Aorta (tissue), 5 donors: ENCODE data around the gene WBP1L. TPM values are rescaled to one million over a fixed set of nuclear protein-coding genes. Genes with fewer than 3 reads are reported as not detected.

Source experiments
- ATAC-seq: fragments of 200-7000 bp; cut with Tn5 transposase; one replicate; pipeline ENCODE4 v1.9.1; 2022; ENCODE audit warnings: moderate library complexity; ENCODE audit not compliant: low FRiP score
- DNase-seq, 2 donors: peaks; one replicate each; pipeline ENCODE4 v3.0.0-alpha.2; 2020
- H3K27ac ChIP-seq, 2 donors: one replicate each; pipeline ENCODE4 v1.5.1; 2013; ENCODE audit warnings: low read length in 2 of 2, mild to moderate bottlenecking in 2 of 2, moderate library complexity in 2 of 2, control low read depth in 1 of 2, inconsistent platforms in 1 of 2, low read depth in 1 of 2
- H3K27me3 ChIP-seq, 2 donors: one replicate each; pipeline ENCODE4 v1.6.1; 2013; ENCODE audit warnings: control low read depth in 1 of 2, low read length in 1 of 2, mild to moderate bottlenecking in 1 of 2, moderate library complexity in 1 of 2; ENCODE audit not compliant: insufficient read depth in 2 of 2, control insufficient read depth in 1 of 2
- H3K36me3 ChIP-seq, 2 donors: one replicate each; pipeline ENCODE4 v1.6.1; 2013; ENCODE audit warnings: control low read depth in 1 of 2, low read length in 1 of 2, mild to moderate bottlenecking in 1 of 2; ENCODE audit not compliant: insufficient read depth in 2 of 2, control insufficient read depth in 1 of 2
- H3K4me1 ChIP-seq, 2 donors: one replicate each; pipeline ENCODE4 v1.6.1; 2013; ENCODE audit warnings: low read length in 2 of 2, control low read depth in 1 of 2, mild to moderate bottlenecking in 1 of 2, moderate library complexity in 1 of 2; ENCODE audit not compliant: insufficient read depth in 2 of 2, control insufficient read depth in 1 of 2
- H3K4me3 ChIP-seq, 2 donors: one replicate each; pipeline ENCODE4 v1.5.1; 2013; ENCODE audit warnings: low read length in 2 of 2, control low read depth in 1 of 2, mild to moderate bottlenecking in 1 of 2
- H3K9me3 ChIP-seq: one replicate; pipeline ENCODE4 v1.6.1; 2013; ENCODE audit warnings: mild to moderate bottlenecking, low read length; ENCODE audit not compliant: control insufficient read depth
- WGBS, 2 donors: extraction: QIAGEN DNeasy Blood & Tissue Kit; methylation state at CpG; one replicate each; pipeline ENCODE4 v1.1.7; 2013; 5-methylcytosine and 5-hydroxymethylcytosine counted together
- intact Hi-C, 2 donors: fragments of 100-400 bp; cut with DNase I; formaldehyde crosslinking; loops; one replicate each; pipeline versions ENCODE4 v1.14.2 to v1.15.0; 2022
- polyA plus RNA-seq, 2 donors: library from polyadenylated mRNA; stranded (reverse); fragments of 200-250 nt; gene quantifications; one replicate each; pipeline ENCODE4 v1.2.3, GENCODE V29; 2013
- total RNA-seq, 2 donors: library from RNA; stranded (reverse); fragmentation: NEBNext Ultra II Directional; extraction: Animal tissue kit (Norgen Biotek cat#: 25700); gene quantifications; one replicate each; pipeline ENCODE4 v1.2.1, GENCODE V29; 2021
- donor health status: healthy with polysubstance abuse.
- donor health status: Bipolar disorder and iron deficiency.
- donor health status: DM: no; HTN: no; CAD: no.
- donor health status: DM: no; HTN: no; CAD: no.
- donor health status: DM: yes; HTN: yes; CAD: no.

WBP1L gene
- total and polyA plus RNA-seq, 4 donors = 22.4 to 84.7 (median 61.4) TPM

- intact Hi-C loops = no loop called here
Observed at GRCh38 chr10:102718220-102718619, 25.5 kb upstream of the WBP1L start.

DNA sequence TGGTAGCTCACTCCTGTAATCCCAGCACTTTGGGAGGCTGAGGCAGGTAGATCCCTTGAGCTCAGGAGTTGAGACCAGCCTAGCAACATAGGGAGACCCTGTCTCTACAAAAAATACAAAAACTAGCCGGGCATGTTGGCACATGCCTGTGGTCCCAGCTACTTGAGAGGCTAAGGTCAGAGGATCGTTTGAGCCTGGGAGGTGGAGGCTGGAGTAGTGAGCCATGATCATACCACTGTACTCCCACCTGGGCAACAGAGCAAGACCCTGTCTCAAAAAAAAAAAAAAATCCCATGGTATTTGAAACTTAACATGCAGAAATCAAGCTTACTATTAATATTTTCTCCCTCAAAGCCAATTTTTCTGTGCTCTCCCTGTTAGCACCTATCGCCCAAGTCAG is 23.4 kb upstream of the WBP1L start:
- Histone ChIP-seq H3K9me3 (no peaks in the 10 kb centered on the region), H3K4me3 (no peak overlapping the region), H3K27ac (no peak overlapping the region), H3K27me3 (no peaks in the 10 kb centered on the region), H3K36me3 (no peaks in the 10 kb centered on the region), H3K4me1 (no peaks in the 10 kb centered on the region)
- WGBS, 2 donors = 85 to 91% methylated on average over 3 of the region's 3 CpGs
- intact Hi-C loops = loop anchor here in 1 of 2 donors (10.0 kb wide), 1 partner anchor 524 kb away; the partner anchor contains the start of gene RPEL1
- ATAC-seq (no peak), DNase-seq (no peak)

More at GRCh38 chr10:102718220-102718619, 25.5 kb upstream of the WBP1L start:
- H3K4me1 ChIP-seq = no peaks in the 10 kb centered on the region
- ATAC-seq = no peak
- no peaks in the 10 kb centered on the region for H3K9me3 ChIP-seq
- H3K4me3 ChIP-seq = no peak overlapping the region
- H3K27ac ChIP-seq = no peak overlapping the region
- no peaks in the 10 kb centered on the region for H3K27me3 ChIP-seq
- no peak for DNase-seq
- H3K36me3 ChIP-seq = no peaks in the 10 kb centered on the region
- WGBS, 2 donors = 60 to 76% methylated on average over 3 of the region's 3 CpGs

GRCh38 chr10:102720775-102721301 is 22.9 kb upstream of the WBP1L start:
- H3K36me3 ChIP-seq = no peaks in the 10 kb centered on the region
- ATAC-seq = no peak
- 30 to 36% methylated on average over 6 of the region's 6 CpGs for WGBS, 2 donors
- H3K4me1 ChIP-seq = no peaks in the 10 kb centered on the region
- peak in 1 of 2 donors; percentile 75 for DNase-seq
- H3K9me3 ChIP-seq = no peaks in the 10 kb centered on the region
- H3K4me3 ChIP-seq = no peak overlapping the region
- H3K27ac ChIP-seq = no peak overlapping the region
- intact Hi-C loops = loop anchor here in 1 of 2 donors (10.0 kb wide), 1 partner anchor 524 kb away; the partner anchor contains the start of gene RPEL1
- H3K27me3 ChIP-seq = no peaks in the 10 kb centered on the region

- Histone ChIP-seq H3K36me3 (no peaks in the 10 kb centered on the region), H3K27ac (no peak overlapping the region), H3K4me1 (no peaks in the 10 kb centered on the region), H3K27me3 (no peaks in the 10 kb centered on the region), H3K4me3 (no peak overlapping the region), H3K9me3 (no peaks in the 10 kb centered on the region)
- no peak for ATAC-seq
- 80 to 85% methylated on average over 4 of the region's 4 CpGs for WGBS, 2 donors
- intact Hi-C loops = loop anchor here in 1 of 2 donors (10.0 kb wide), 1 partner anchor 523 kb away; the partner anchor contains the start of gene RPEL1
- no peak for DNase-seq
Observed at GRCh38 chr10:102721954-102722353, 21.8 kb upstream of the WBP1L start.

- Histone ChIP-seq H3K36me3 (no peaks in the 10 kb centered on the region), H3K4me1 (no peaks in the 10 kb centered on the region), H3K27ac (no peak overlapping the region), H3K27me3 (no peaks in the 10 kb centered on the region), H3K4me3 (no peak overlapping the region), H3K9me3 (no peaks in the 10 kb centered on the region)
- WGBS, 2 donors = 97 to 99% methylated on average over 4 of the region's 4 CpGs
- no peak for DNase-seq
- no peak for ATAC-seq
- intact Hi-C loops = loop anchor here in 1 of 2 donors (10.0 kb wide), 1 partner anchor 521 kb away; the partner anchor contains the start of gene RPEL1
Observed at GRCh38 chr10:102723989-102724388, 19.8 kb upstream of the WBP1L start.

- DNase-seq = peak in 1 of 2 donors; percentile 70
Observed at GRCh38 chr10:102726274-102726673, 17.5 kb upstream of the WBP1L start.

GRCh38 chr10:102727037-102727818 is 16.5 kb upstream of the WBP1L start:
- no peaks in the 10 kb centered on the region for H3K4me1 ChIP-seq
- no peak for DNase-seq
- no peak for ATAC-seq
- H3K27ac ChIP-seq = no peak overlapping the region
- no peaks in the 10 kb centered on the region for H3K9me3 ChIP-seq
- no peaks in the 10 kb centered on the region for H3K27me3 ChIP-seq
- WGBS, 2 donors = 78 to 81% methylated on average over 13 of the region's 13 CpGs
- intact Hi-C loops = loop anchor here (5.0 to 10.0 kb wide), 2 partner anchors 345 to 518 kb away; partner anchors contain the start of gene RPEL1 (in 1 of the 2)
- H3K4me3 ChIP-seq = no peak overlapping the region
- H3K36me3 ChIP-seq = no peaks in the 10 kb centered on the region

More at GRCh38 chr10:102726274-102726673, 17.5 kb upstream of the WBP1L start:
- 54 to 93% methylated on average over 2 to 3 of the region's 3 CpGs for WGBS, 2 donors
- Histone ChIP-seq H3K4me1 (no peaks in the 10 kb centered on the region), H3K4me3 (no peak overlapping the region), H3K36me3 (no peaks in the 10 kb centered on the region), H3K27me3 (no peaks in the 10 kb centered on the region), H3K9me3 (no peaks in the 10 kb centered on the region), H3K27ac (no peak overlapping the region)
- ATAC-seq = no peak
- intact Hi-C loops = loop anchor here (5.0 to 10.0 kb wide), 2 partner anchors 346 to 519 kb away; partner anchors contain the start of gene RPEL1 (in 1 of the 2)

GRCh38 chr10:102729029-102730026 is 14.4 kb upstream of the WBP1L start:
- intact Hi-C loops = loop anchor here (1.0 to 10.0 kb wide), 5 partner anchors 103 to 515 kb away; partner anchors contain the start of gene RPEL1 (in 1 of the 2)
- H3K4me3 ChIP-seq = no peak overlapping the region
- WGBS, 2 donors = 45 to 48% methylated on average over 30 of the region's 30 CpGs
- no peaks in the 10 kb centered on the region for H3K9me3 ChIP-seq
- H3K27me3 ChIP-seq = no peaks in the 10 kb centered on the region
- H3K4me1 ChIP-seq = no peaks in the 10 kb centered on the region
- ATAC-seq = peak; percentile 94
- peak; percentile 93 to 98 for DNase-seq
- H3K36me3 ChIP-seq = no peaks in the 10 kb centered on the region
- no peak overlapping the region for H3K27ac ChIP-seq
